HCT116 (cell line): ENCODE measurements around the gene RPUSD3. TPM values are rescaled to one million over a fixed set of nuclear protein-coding genes. Genes with fewer than 3 reads are reported as not detected.

ENCODE experiments used
- ATAC-seq: fragments of 200-7000 bp; cut with Tn5 transposase; 2 replicates; pipeline ENCODE4 v1.9.1; 2020; ENCODE audit warnings: mild to moderate bottlenecking, moderate library complexity
- BruUV-seq: library from RNA; stranded (reverse); fragments of 400-500 nt; replicated peaks from 2 replicates; lab custom pipeline; 2021; lab: Mats Ljungman, UMichigan
- CTCF ChIA-PET: fragments of 300-600 bp; sonication (Branson Sonifier 250); formaldehyde crosslinking; loops from one replicate; lab custom pipeline; 2021; ENCODE audit warnings: antibody characterized with exemption; lab: Charles Lee
- POLR2A ChIA-PET: fragments of 300-600, 350-600 bp; sonication (Branson Sonifier 250); formaldehyde crosslinking; loops from one replicate; lab custom pipeline; 2021; ENCODE audit warnings: antibody characterized with exemption; lab: Charles Lee
- RAD21 ChIA-PET, 2 experiments: fragments of 300-600 bp; sonication (Branson Sonifier 250); formaldehyde crosslinking; loops; one replicate each; lab custom pipeline; 2023; ENCODE audit warnings: low total read pairs in 2 of 2; ENCODE audit not compliant: uncharacterized antibody in 2 of 2, unreplicated experiment in 2 of 2, low non-redundant PET in 1 of 2; lab: Charles Lee
- DNase-seq: peaks from one replicate; pipeline ENCODE4 v3.0.0-alpha.2; 2010; ENCODE audit warnings: low read depth, low spot score
- H2AFZ ChIP-seq: fragments of 200-600 bp; shearing (Covaris generic), sonication (generic); 2 replicates; pipeline ENCODE4 v1.6.1; 2017; ENCODE audit warnings: low read depth, mixed run types, mixed read lengths, antibody characterized with exemption, low read length; ENCODE audit not compliant: poor library complexity, severe bottlenecking
- H3K27ac ChIP-seq: 2 replicates; pipeline ENCODE4 v1.5.1; 2012; ENCODE audit warnings: low read depth, low read length
- H3K27me3 ChIP-seq: fragments of 200-600 bp; sonication (generic); 2 replicates; pipeline ENCODE4 v1.6.1; 2016; ENCODE audit warnings: mixed run types, low read length, mixed read lengths; ENCODE audit not compliant: insufficient read depth
- H3K36me3 ChIP-seq, 2 experiments: fragments of 200-500 bp in 1 of 2; fragments of 200-600 bp in 1 of 2; sonication (Bioruptor generic) in 1 of 2; sonication (generic) in 1 of 2; 2 replicates each; pipeline versions ENCODE4 v1.5.1 to v1.6.1; 2014 to 2016; ENCODE audit warnings: low read length in 2 of 2, inconsistent platforms in 1 of 2, mixed read lengths in 1 of 2, mixed run types in 1 of 2; ENCODE audit not compliant: insufficient read depth in 2 of 2, control insufficient read depth in 1 of 2
- H3K4me1 ChIP-seq, 2 experiments: fragments of 200-600 bp in 1 of 2; sonication (generic) in 1 of 2; 2 replicates each; pipeline versions ENCODE4 v1.5.1 to v1.6.1; 2012 to 2017; ENCODE audit warnings: low read length in 2 of 2, inconsistent platforms in 1 of 2, mild to moderate bottlenecking in 1 of 2, mixed read lengths in 1 of 2, mixed run types in 1 of 2, moderate library complexity in 1 of 2; ENCODE audit not compliant: insufficient read depth in 2 of 2, control insufficient read depth in 1 of 2
- H3K4me2 ChIP-seq: fragments of 200-600 bp; sonication (generic); 2 replicates; pipeline ENCODE4 v1.6.1; 2017; ENCODE audit warnings: mixed run types, low read length, mixed read lengths
- H3K4me3 ChIP-seq, 2 experiments: fragments of 200-600 bp in 1 of 2; sonication (generic) in 1 of 2; replicated peaks in 1 of 2; 2 replicates each; pipeline ENCODE4 v1.5.1; 2011 to 2016; ENCODE audit warnings: low read length in 2 of 2, control low read depth in 1 of 2, low read depth in 1 of 2, mild to moderate bottlenecking in 1 of 2, mixed read lengths in 1 of 2, mixed run types in 1 of 2
- H3K79me2 ChIP-seq: fragments of 200-600 bp; sonication (generic); 2 replicates; pipeline ENCODE4 v1.6.1; 2017; ENCODE audit warnings: mild to moderate bottlenecking, mixed run types, low read length, moderate library complexity, mixed read lengths; ENCODE audit not compliant: insufficient read depth
- H3K9ac ChIP-seq: fragments of 200-600 bp; sonication (generic); 2 replicates; pipeline ENCODE4 v1.6.1; 2016; ENCODE audit warnings: low read length, mixed read lengths
- H3K9me2 ChIP-seq: fragments of 200-600 bp; sonication (generic), shearing (Covaris generic); 2 replicates; pipeline ENCODE4 v1.6.1; 2017; ENCODE audit warnings: mixed run types, mild to moderate bottlenecking, moderate library complexity; ENCODE audit not compliant: insufficient read depth
- H3K9me3 ChIP-seq, 2 experiments: fragments of 200-500 bp in 1 of 2; fragments of 200-600 bp in 1 of 2; sonication (Bioruptor generic) in 1 of 2; sonication (generic) in 1 of 2; 2 replicates each; pipeline ENCODE4 v1.6.1; 2014 to 2017; ENCODE audit warnings: low read length in 2 of 2, mixed read lengths in 2 of 2, inconsistent platforms in 1 of 2, low read depth in 1 of 2, mild to moderate bottlenecking in 1 of 2, mixed run types in 1 of 2, moderate library complexity in 1 of 2; ENCODE audit not compliant: control insufficient read depth in 1 of 2, insufficient read depth in 1 of 2
- H4K20me1 ChIP-seq: fragments of 200-600 bp; sonication (generic), shearing (Covaris generic); 2 replicates; pipeline ENCODE4 v1.6.1; 2017; ENCODE audit warnings: mixed run types, mild to moderate bottlenecking, moderate library complexity; ENCODE audit not compliant: insufficient read depth
- CTCF ChIP-seq, 3 experiments: fragments of 200-600 bp in 1 of 3; sonication (generic) in 1 of 3; IDR thresholded peaks in 2 of 3; conservative IDR thresholded peaks in 1 of 3; 2 replicates each; pipeline ENCODE4 v1.5.1; 2012 to 2017; ENCODE audit warnings: low read depth in 2 of 3, low read length in 2 of 3, antibody characterized with exemption in 1 of 3, borderline replicate concordance in 1 of 3, control low read depth in 1 of 3, mild to moderate bottlenecking in 1 of 3, mixed read lengths in 1 of 3, mixed run types in 1 of 3, moderate library complexity in 1 of 3; ENCODE audit not compliant: insufficient read depth in 1 of 3
- EGR1 ChIP-seq: IDR thresholded peaks from 2 replicates; pipeline ENCODE4 v1.6.1; 2012; ENCODE audit warnings: low read depth
- EZH2 ChIP-seq: fragments of 200-600 bp; sonication (generic); IDR thresholded peaks from 2 replicates; pipeline ENCODE4 v1.6.1; 2017; ENCODE audit warnings: antibody characterized with exemption, mixed run types
- JUND ChIP-seq: IDR thresholded peaks from 2 replicates; pipeline ENCODE4 v1.6.1; 2012
- REST ChIP-seq: IDR thresholded peaks from 2 replicates; pipeline ENCODE4 v1.6.1; 2012; ENCODE audit warnings: low read depth
- SIN3A ChIP-seq: IDR thresholded peaks from 2 replicates; pipeline ENCODE4 v1.6.1; 2012; ENCODE audit warnings: low read depth
- SP1 ChIP-seq: IDR thresholded peaks from 2 replicates; pipeline ENCODE4 v1.6.1; 2012; ENCODE audit warnings: low read depth
- SRF ChIP-seq: IDR thresholded peaks from 2 replicates; pipeline ENCODE4 v1.6.1; 2012; ENCODE audit warnings: low read depth
- YY1 ChIP-seq: IDR thresholded peaks from 2 replicates; pipeline ENCODE4 v1.6.1; 2011; ENCODE audit warnings: low read length, low read depth, moderate library complexity, mild to moderate bottlenecking; ENCODE audit not compliant: insufficient replicate concordance; ENCODE audit errors: extremely low read depth
- ZBTB33 ChIP-seq: IDR thresholded peaks from 2 replicates; pipeline ENCODE4 v1.6.1; 2011; ENCODE audit warnings: mild to moderate bottlenecking, low read length, moderate library complexity; ENCODE audit not compliant: insufficient replicate concordance; ENCODE audit errors: extremely low read depth
- ZFX ChIP-seq: fragments of 450-650 bp; IDR thresholded peaks from 2 replicates; pipeline ENCODE4 v1.6.1; 2017
- intact Hi-C: fragments of 100-400 bp; cut with micrococcal nuclease; formaldehyde crosslinking; loops from 2 replicates; pipeline ENCODE4 v1.10.0; 2022
- total RNA-seq: library from RNA; stranded (reverse); gene quantifications from one replicate; pipeline ENCODE4 v1.2.1, GENCODE V29; 2021; ENCODE audit not compliant: unreplicated experiment
- TF ChIP-seq, protein P1 (sequence below): IDR thresholded peaks from 2 replicates; pipeline ENCODE4 v1.6.1; 2012
- TF ChIP-seq, protein P2 (sequence below): IDR thresholded peaks from 2 replicates; pipeline ENCODE4 v1.6.1; 2012

RPUSD3 gene
- total RNA-seq, 1 experiment from 2014 or later = 58.0 TPM

DNA sequence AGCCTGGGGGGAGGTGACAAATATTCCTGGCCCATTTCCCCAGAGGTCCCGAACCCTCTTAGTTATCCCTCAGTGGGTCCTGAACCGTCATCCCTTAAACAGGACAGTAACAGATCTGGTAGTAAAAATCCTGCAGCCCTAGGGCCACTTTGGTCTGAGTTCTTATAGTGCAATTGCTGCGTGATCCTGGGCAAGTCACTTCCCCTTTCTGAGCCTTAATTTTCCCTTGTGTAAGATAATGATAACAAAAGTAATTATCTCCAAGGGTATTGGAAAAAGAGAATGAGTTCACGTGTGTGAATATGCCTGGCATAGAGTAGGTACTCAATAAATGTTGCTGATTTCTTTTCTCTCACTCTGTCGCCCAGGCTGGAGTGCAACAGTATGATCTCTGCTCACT is 43.7 kb upstream of the RPUSD3 start:
- no peak overlapping the region for H3K9ac ChIP-seq

GRCh38 chr3:9886328-9886727 is 42.5 kb upstream of the RPUSD3 start:
- intact Hi-C loops = no loop called here
- DNase-seq = no peak
- no peak overlapping the region for H2AFZ ChIP-seq

More for the DNA sequence above, 43.7 kb upstream of the RPUSD3 start:
- Histone ChIP-seq H3K9me2 (no peaks in the 10 kb centered on the region), H4K20me1 (no peaks in the 10 kb centered on the region), H3K4me2 (no peak overlapping the region), H3K27me3 (no peaks in the 10 kb centered on the region), H2AFZ (no peak overlapping the region), H3K9me3 (no peaks in the 10 kb centered on the region), H3K4me3 (no peak overlapping the region), H3K36me3 (peaks cover 2 to 3% of the 10 kb centered on the region in 2 experiments; a peak in 3 of 4 replicates), H3K79me2 (peaks cover 20% of the 10 kb centered on the region), H3K4me1 (peaks cover 21 to 35% of the 10 kb centered on the region in 2 experiments)
- no TSS peak for BruUV-seq
- intact Hi-C loops = no loop called here
- ChIA-PET RAD21 (no interaction called here), CTCF (no interaction called here), POLR2A (no interaction called here)
- ATAC-seq = no peak
- TF ChIP-seq YY1 (no peak), SRF (no peak), JUND (no peak)
- TF ChIP-seq, protein P1, sequence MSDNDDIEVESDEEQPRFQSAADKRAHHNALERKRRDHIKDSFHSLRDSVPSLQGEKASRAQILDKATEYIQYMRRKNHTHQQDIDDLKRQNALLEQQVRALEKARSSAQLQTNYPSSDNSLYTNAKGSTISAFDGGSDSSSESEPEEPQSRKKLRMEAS = no peak
- TF ChIP-seq, all 23 proteins: peak for 0
- no peak overlapping the region for H3K27ac ChIP-seq
- DNase-seq = no peak

More at GRCh38 chr3:9886328-9886727, 42.5 kb upstream of the RPUSD3 start:
- H3K27me3 ChIP-seq = no peaks in the 10 kb centered on the region
- no peak overlapping the region for H3K4me2 ChIP-seq
- TF ChIP-seq ZFX (no peak), EZH2 (no peak), ZBTB33 (no peak), SP1 (no peak), CTCF (IDR thresholded peaks at IDR 0.05 in 2 of 3, conservative IDR thresholded peaks at IDR 0.05 in 1 of 3; ENCODE audit: borderline replicate concordance in 1 of 3, insufficient read depth in 1 of 3, low read depth in 2 of 3, low read length in 2 of 3) (no peak), REST (no peak), SIN3A (no peak), EGR1 (no peak)
- TF ChIP-seq, protein P1 = no peak
- TF ChIP-seq, protein P2, sequence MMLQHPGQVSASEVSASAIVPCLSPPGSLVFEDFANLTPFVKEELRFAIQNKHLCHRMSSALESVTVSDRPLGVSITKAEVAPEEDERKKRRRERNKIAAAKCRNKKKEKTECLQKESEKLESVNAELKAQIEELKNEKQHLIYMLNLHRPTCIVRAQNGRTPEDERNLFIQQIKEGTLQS = no peak
- peaks cover 21 to 29% of the 10 kb centered on the region in 2 experiments for H3K4me1 ChIP-seq
- no peak overlapping the region for H3K9ac ChIP-seq
- no peaks in the 10 kb centered on the region for H3K36me3 ChIP-seq
- no peak overlapping the region for H3K27ac ChIP-seq
- H3K4me3 ChIP-seq = no peak overlapping the region
- ChIA-PET CTCF (no interaction called here), POLR2A (no interaction called here), RAD21 (no interaction called here)
- no peaks in the 10 kb centered on the region for H3K9me2 ChIP-seq
- no peak for ATAC-seq
- H3K9me3 ChIP-seq = no peaks in the 10 kb centered on the region
- no TSS peak for BruUV-seq
- peaks cover 9% of the 10 kb centered on the region for H3K79me2 ChIP-seq
- no peaks in the 10 kb centered on the region for H4K20me1 ChIP-seq
